ENCODE results near the gene PLCB1. TPM values are rescaled to one million over a fixed set of nuclear protein-coding genes. Genes with fewer than 3 reads are reported as not detected.
A peak's percentile ranks its signal among the peaks of the same experiment; 100 is the strongest.

PLCB1 gene
- total RNA-seq, 4 donors from 2014 or later: 72.9 to 115 (median 76.3) TPM

DNA sequence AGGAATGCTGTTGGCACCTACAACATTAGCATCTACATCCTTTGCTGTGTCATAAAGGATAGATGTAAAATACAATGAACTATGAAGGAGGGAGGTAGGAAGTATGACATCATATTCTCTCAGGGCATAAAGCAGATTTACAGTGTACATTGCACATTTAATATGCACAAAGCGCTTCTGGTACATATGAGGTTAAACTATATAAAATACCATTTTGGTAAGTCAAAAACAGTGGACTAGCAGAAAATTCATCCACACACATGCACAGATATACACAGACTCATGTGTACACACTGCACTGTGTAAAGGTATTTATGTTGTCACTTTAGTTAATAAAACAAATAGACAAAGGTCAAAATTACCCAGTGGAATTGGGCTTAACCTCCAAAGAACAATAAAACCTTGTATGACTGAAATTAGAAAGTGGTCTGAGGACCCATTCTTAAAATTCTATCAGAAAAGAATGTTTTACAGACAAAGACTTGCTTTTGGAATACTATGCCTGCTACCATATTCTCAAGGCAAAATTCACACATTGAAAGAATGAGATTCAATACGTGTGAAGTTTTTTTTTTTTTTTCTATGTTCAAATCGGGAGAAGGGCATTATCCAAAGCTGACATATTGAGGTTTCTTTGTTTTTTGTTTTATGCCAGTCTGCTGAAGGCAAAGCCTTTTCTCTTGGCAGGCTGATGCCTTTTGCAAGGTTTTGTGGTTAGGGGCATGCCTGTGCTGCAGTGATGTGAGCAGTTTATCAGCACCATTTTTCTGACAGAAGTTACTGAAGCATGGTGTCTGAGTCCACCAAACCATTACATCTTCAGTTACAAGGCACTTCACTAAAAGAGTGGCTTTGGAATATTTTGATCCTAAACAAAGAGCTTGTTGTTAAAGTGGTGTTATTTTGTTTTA lies 199.0 kb downstream of the PLCB1 start:
- Histone ChIP-seq H3K9me3 (no peaks in the 10 kb centered on the region), H3K4me1 (peaks cover 0 to 47% (median 30%) of the 10 kb centered on the region in 4 donors), H3K4me3 (no peak overlapping the region), H3K27ac (replicated peaks in 1 of 4) (no peak overlapping the region), H3K27me3 (no peaks in the 10 kb centered on the region), H3K36me3 (no peaks in the 10 kb centered on the region)
- TF ChIP-seq EP300 (IDR thresholded peaks at IDR 0.05): no peak
- TF ChIP-seq POLR2A (IDR thresholded peaks at IDR 0.05; ENCODE audit: low read depth): no peak
- no peak for TF ChIP-seq CTCF (IDR thresholded peaks at IDR 0.05)
- DNase-seq (ENCODE audit: extremely low spot score): no peak
- WGBS: 75% methylated on average over 3 of the region's 3 CpGs
- intact Hi-C loops (cut with DNase I): no loop called here

GRCh38 chr20:8331740-8332412 lies 199.8 kb downstream of the PLCB1 start:
- H3K4me3 ChIP-seq: no peak overlapping the region
- intact Hi-C loops (cut with DNase I): no loop called here
- DNase-seq (ENCODE audit: extremely low spot score): no peak
- peaks cover 0 to 38% (median 29%) of the 10 kb centered on the region in 4 donors for H3K4me1 ChIP-seq
- H3K27me3 ChIP-seq: no peaks in the 10 kb centered on the region
- 37% methylated on average over 6 of the region's 6 CpGs for WGBS
- no peaks in the 10 kb centered on the region for H3K36me3 ChIP-seq
- H3K27ac ChIP-seq (replicated peaks in 1 of 4): no peak overlapping the region
- H3K9me3 ChIP-seq: no peaks in the 10 kb centered on the region
- TF ChIP-seq POLR2A (IDR thresholded peaks at IDR 0.05; ENCODE audit: low read depth) (no peak), CTCF (IDR thresholded peaks at IDR 0.05) (no peak), EP300 (IDR thresholded peaks at IDR 0.05) (no peak), POLR2AphosphoS5 (IDR thresholded peaks at IDR 0.05) (peak; percentile 17 to 53)

- Histone ChIP-seq H3K27me3 (no peaks in the 10 kb centered on the region), H3K27ac (replicated peaks in 1 of 4) (no peak overlapping the region), H3K4me1 (peaks cover 0 to 35% (median 29%) of the 10 kb centered on the region in 4 donors), H3K9me3 (no peaks in the 10 kb centered on the region), H3K4me3 (no peak overlapping the region), H3K36me3 (no peaks in the 10 kb centered on the region)
- no peak for DNase-seq (ENCODE audit: extremely low spot score)
- intact Hi-C loops (cut with DNase I): no loop called here
- no peak for TF ChIP-seq CTCF (IDR thresholded peaks at IDR 0.05)
- no peak for TF ChIP-seq POLR2AphosphoS5 (IDR thresholded peaks at IDR 0.05)
- TF ChIP-seq EP300 (IDR thresholded peaks at IDR 0.05): no peak
- no peak for TF ChIP-seq POLR2A (IDR thresholded peaks at IDR 0.05; ENCODE audit: low read depth)
- 87% methylated on average over 2 of the region's 2 CpGs for WGBS
These were observed 202.6 kb downstream of the PLCB1 start for GRCh38 chr20:8334641-8335040.

- WGBS: 77% methylated on average over 1 of the region's 1 CpG
- Histone ChIP-seq H3K36me3 (no peaks in the 10 kb centered on the region), H3K9me3 (no peaks in the 10 kb centered on the region), H3K4me1 (peaks cover 0 to 35% (median 27%) of the 10 kb centered on the region in 4 donors), H3K27me3 (no peaks in the 10 kb centered on the region), H3K27ac (replicated peaks in 1 of 4) (no peak overlapping the region), H3K4me3 (no peak overlapping the region)
- DNase-seq (ENCODE audit: extremely low spot score): no peak
- no peak for TF ChIP-seq POLR2A (IDR thresholded peaks at IDR 0.05; ENCODE audit: low read depth)
- intact Hi-C loops (cut with DNase I): no loop called here
These were observed 203.0 kb downstream of the PLCB1 start for GRCh38 chr20:8335059-8335458.

DNA sequence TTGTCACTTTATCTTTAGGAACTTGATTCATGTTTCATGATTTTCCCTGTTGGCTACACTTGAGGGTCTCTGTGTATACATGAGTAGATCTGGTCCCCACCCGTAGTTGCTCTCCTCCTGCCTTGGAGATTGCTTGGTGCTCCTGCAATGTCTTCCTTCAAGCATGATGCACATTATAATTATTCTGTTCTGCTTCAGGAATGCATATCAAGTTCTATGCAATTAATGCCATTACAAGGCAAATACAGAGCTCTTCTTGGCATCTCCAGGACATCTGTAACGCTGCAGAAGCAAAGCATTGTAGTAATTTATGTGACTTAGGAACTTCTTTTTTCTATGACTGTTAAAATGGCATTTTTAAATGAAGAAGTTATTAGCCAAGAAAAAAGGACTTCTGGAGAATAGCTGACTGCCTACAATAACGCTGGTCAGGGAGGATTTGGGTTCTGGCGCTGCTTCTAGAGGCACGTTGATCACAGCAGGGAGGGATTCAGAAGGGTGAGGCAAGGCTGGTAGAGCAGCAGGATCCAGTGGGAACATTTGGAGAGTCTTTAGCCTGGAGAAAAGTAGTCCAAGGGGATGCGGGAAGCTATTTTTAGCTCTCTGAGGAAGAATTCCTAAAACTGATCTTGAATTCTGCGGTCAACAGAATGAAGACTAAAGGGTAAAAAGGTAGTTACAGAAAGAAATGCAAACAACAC lies 203.6 kb downstream of the PLCB1 start:
- no peak overlapping the region for H3K27ac ChIP-seq (replicated peaks in 1 of 4)
- no peaks in the 10 kb centered on the region for H3K27me3 ChIP-seq
- intact Hi-C loops (cut with DNase I): no loop called here
- no peaks in the 10 kb centered on the region for H3K36me3 ChIP-seq
- peaks cover 0 to 29% (median 22%) of the 10 kb centered on the region in 4 donors for H3K4me1 ChIP-seq
- DNase-seq (ENCODE audit: extremely low spot score): no peak
- no peaks in the 10 kb centered on the region for H3K9me3 ChIP-seq
- TF ChIP-seq EP300 (IDR thresholded peaks at IDR 0.05) (no peak), CTCF (IDR thresholded peaks at IDR 0.05) (no peak), POLR2A (IDR thresholded peaks at IDR 0.05; ENCODE audit: low read depth) (no peak), POLR2AphosphoS5 (IDR thresholded peaks at IDR 0.05) (no peak)
- no peak overlapping the region for H3K4me3 ChIP-seq
- 91% methylated on average over 7 of the region's 7 CpGs for WGBS

All from esophagus muscularis mucosa (tissue), 4 donors.